EL (cell line): ENCODE data around the gene PHLDA1.
"Not testable (repeated sequence)": the region's sequence is repeated elsewhere in the genome, so short reads cannot be mapped to it uniquely, and the experiment has no call there.

Experiments
- DNase-seq: peaks from one replicate; pipeline ENCODE4 v3.0.0-alpha.2; 2016

The PHLDA1 gene

DNA sequence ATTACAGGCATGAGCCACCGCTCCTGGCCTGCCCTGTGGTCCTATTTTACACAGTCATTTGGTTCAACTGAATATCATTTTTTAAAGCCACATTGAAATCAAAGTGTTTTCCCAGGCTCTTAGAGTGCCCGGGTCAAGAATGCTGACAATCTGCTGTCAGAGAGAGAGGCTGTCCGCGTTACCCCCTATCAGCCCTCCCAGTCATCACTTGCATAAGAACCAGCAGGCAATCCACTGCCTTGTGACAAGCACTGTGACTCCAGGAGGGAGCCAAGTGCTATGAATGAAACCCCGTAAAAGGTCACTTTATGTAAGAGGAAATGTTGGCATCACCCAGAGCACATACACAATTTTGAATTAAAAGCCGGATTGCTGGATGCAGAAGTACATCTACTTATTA is 13.5 kb downstream of the PHLDA1 start:
- DNase-seq = no peak

- no peak for DNase-seq
These were observed 17.6 kb downstream of the PHLDA1 start for GRCh38 chr12:76014007-76014406.

GRCh38 chr12:76013603-76014002 is 18.0 kb downstream of the PHLDA1 start:
- no peak for DNase-seq

- no peak for DNase-seq
These were observed 18.9 kb downstream of the PHLDA1 start for GRCh38 chr12:76012644-76013043.

DNA sequence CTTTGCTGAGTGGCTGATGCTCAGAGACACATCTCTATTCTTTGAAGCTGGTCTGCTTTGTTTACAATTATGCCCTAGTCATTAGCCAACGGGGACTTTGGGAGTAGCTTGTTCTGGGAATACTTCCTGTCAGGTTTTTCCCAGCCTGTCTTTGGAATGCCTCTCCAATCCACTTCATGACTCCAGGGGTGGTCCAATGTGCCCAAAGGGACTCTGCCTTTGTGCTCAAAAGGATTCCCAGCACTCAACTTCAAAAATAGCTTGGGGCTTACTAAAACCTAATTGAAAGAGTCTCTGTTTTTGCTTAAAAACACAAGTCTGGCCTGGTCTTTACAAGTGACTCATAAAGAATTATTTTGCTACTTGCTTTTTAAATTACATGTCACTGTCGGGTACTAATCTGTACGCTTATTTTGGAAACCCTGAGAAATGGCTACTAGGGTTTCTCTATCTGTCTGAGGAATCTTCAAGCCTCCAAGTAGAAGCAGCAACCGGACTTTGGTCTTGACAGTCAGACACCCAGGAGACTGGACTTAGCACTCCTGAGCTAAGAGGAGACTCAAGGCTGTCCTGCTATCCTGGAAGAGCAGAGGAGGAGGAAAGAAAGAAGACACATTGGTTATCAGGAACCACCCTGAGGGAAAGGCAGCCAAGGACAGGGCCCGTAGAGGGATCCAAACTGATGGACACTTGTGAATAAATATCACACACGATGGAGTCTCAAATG is 20.7 kb downstream of the PHLDA1 start:
- DNase-seq = peak; percentile 32

- no peak for DNase-seq
These were observed 23.1 kb downstream of the PHLDA1 start for GRCh38 chr12:76008428-76008827.

DNA sequence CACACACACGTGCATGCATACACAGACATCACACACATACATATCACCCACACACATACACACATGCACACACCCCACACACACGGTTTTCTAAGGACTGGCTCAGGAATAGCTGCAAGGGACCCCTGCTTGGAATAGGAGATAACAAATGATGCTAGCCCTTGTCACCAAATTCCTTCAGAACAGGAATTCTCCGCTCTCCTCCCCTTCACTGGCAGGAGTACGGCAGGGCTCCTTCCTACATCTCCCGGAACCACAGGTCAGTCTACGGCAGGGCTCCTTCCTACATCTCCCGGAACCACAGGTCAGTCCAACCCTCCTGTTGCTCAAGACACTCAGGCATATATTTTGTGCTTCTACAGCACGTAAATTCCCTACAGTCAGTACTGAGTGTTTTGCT is 23.9 kb downstream of the PHLDA1 start:
- no peak for DNase-seq

DNA sequence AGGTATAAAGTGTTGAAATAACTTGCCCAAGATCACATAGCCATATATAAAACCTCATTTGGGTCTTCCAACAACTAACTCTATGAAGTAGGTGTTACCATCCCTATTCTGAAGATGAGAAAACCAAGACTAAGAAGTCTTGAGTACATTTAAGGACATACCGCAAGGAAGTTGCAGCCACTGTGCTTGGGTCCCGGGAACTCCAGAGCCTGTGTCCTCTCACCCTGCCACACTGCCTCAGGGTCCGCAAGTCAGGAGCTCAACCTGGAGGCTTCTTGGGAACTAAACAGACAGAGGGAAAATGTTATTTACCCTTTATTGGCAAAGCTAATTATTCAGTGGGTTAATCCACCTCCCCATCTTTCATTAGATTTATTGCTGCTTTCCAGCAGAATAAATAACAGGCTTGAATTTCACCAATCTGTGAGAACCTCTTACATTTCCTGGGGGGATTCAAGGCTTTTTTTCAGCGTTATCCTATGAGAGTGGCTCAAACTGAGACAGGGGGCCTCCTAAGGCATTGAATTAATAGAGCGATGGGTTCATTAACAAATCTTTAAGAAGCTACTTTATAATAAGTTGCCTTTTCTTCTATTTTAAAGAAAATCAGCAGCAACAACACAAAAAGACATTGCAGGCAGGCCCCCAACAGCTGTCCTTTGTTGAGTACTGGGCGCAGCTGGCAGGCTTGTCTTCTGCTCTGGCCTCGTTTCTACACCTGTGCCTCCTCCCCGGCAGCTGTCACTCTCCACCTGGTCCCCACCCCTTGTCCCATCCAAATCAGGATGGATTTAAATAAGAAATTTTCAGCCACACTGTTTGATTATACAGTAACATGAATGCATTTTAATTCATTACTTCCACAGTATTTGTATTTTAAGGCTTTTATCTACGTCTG is 25.3 kb downstream of the PHLDA1 start:
- no peak for DNase-seq

- DNase-seq = no peak
These were observed 28.3 kb downstream of the PHLDA1 start for GRCh38 chr12:76003355-76003638.

- DNase-seq = no peak
These were observed 28.8 kb downstream of the PHLDA1 start for GRCh38 chr12:76002598-76003354.

DNA sequence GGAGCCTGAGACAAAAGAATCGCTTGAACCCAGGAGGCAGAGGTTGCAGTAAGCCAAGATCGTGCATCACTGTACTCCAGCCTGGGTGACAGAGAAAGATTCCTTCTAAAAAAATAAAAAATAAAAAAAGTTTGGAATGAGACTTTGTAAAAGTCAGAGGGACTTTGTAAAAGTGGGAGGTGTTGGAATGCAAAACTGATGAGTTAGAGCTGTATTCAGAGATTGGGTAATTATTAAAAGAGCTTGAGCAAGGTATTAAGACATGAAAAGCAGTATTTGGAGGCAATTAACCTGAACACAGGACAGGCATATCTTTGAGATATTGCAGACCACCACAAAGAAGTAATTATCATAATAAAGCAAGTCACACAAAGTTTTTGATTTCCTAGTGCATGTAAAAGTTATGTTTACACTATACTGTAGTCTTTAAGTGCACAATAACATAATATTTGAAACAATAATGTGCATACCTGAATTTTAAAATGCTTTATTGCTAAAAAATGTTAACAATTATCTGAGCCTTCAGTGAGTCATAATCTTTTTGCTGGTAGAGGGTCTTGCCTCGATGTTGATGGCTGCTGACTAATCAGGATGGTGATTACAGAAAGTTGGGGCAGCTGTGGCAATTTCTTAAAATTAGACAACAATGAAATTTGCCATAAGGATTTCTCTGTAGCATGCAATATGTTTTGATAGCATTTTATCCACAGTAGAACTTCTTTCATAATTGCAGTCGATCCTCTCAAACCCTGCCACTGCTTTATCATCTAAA is 33.1 kb downstream of the PHLDA1 start:
- DNase-seq = no peak

DNA sequence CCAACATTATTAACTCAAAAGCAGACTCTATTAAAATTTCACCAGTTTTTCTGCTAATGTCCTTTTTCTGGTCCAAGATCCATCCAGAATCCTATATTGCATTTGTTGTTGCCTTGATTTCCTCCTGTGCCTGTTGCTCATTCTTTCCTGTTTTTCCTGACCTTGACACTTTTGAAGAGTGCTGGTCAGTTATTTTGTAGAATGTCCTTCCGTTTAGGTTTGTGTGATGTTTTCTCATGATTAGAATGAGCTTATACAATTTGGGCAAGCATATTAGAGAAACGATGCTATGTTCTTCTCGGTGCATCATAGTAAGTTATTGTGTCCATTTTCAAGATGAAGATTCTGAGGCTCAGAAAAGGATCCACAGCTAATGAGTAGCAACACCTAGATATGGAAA is 33.9 kb downstream of the PHLDA1 start:
- no peak for DNase-seq

DNA sequence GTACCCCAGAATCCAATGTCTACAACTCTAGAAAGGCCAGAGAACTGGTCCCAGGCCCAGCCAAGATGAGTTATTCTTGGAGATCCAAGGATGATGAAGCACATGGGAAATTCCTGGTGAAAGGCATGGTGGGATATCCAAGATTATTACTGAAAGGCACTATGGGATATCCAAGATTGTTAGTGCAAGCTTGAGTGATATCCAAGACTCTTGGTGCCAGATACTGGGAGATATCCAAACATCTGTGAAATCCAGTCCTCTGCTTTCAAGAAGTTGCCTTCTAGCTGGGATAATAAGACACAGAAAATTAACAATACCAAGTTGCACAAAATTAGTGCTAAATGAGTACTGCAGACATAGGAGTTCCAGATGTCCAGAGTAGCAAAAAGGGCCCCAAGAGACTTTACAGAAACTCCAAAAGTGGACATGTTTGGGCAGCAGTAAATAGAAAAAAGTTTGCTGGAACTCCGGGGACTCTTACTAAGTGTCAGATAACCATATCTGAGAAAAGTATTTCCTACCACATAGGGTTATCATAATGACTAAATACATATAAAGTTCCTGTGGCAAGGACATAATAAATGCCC is 34.6 kb downstream of the PHLDA1 start:
- no peak for DNase-seq

DNA sequence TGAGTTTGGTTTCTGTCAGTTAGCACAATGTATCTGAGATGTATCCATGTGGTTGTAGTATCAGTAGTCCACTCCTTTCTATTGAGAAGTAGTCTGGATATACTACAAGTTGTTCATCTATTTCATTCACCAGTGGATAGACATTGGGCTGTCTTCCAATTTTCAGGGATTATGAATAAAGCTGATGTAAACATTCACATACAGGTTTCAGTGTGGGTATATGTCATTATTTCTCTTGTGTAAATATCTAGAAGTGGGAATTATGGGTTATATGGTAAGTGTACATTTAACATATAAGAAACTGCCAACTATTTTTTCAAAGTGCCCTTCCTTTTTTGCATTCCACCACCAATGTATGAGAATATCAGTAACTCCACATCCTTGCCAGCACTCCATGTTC is 35.9 kb downstream of the PHLDA1 start:
- DNase-seq = no peak

GRCh38 chr12:75994069-75994740 is 37.4 kb downstream of the PHLDA1 start:
- no peak for DNase-seq

GRCh38 chr12:75991753-75992152 is 39.8 kb downstream of the PHLDA1 start:
- DNase-seq = no peak

DNA sequence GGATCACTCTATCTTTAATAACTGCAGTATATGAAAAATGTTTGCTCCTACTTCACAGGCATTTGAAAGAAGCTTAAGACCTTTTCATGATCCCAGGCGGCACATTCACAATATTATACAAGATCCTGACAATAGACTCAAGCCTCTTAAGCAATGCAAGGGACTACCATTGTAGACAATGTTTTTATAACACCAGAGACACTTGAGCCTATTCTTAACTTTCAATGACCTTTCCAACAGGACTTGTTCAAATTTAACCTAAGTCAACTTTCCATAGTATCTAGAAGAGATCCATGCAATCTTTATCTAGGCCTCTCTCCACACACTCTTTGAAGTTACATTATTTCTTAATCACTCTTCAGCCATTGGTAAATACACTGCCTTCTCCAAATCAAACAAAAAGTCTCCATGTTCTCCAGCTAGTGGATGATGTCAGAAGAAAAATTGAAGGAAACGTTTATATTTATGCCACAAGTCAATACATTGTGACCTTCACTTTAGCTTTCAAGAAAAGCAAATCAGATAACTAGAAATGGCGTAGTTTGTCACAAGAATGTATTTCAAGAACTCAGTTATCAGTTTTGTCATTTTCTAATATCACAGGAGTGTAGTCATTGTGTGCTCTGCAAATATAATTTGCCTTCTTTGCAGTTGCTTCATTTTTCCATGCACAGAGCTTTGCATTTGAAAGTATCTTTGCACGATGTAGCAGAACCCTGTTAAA is 41.2 kb downstream of the PHLDA1 start:
- no peak for DNase-seq

DNA sequence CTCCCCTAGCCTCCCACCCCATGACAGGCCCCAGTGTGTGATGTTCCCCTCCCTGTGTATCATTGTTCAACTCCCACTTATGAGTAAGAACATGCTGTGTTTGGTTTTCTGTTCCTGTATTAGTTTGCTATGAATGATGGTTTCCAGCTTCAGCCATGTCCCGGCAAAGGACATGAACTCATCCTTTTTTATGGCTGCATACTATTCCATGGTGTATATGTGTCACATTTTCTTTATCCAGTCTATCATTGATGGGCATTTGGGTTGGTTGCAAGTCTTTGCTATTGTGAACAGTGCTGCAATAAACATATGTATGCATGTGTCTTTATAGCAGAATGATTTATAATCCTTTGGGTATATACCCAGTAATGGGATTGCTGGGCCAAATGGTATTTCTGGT is 43.9 kb downstream of the PHLDA1 start:
- DNase-seq = not testable (repeated sequence)

- no peak for DNase-seq
These were observed 45.4 kb downstream of the PHLDA1 start for GRCh38 chr12:75986001-75986746.

DNA sequence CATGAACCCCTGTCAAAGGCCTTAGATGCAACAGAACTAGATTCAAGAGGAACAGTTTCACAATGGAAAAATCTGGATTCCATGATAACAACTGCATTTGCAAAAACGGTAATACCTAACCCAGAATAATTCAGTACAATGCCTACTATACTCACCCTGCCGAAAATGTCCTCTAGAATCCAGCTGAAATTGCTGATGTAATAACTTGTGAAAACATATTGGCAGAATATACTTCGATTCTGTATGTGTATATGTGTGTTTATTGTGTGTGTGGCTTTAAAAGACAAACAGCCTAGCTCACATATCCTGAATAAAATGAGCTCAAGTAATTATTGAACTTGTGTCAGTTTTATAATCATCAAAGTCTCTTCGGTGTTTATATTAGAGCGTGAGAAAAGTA is 46.0 kb downstream of the PHLDA1 start:
- no peak for DNase-seq
